MCF 10A (cell line): ENCODE results near the gene FARP1. TPM values are rescaled to one million over a fixed set of nuclear protein-coding genes. Genes with fewer than 3 reads are reported as not detected.

Experiments
- BruUV-seq: library from RNA; stranded (reverse); fragments of 400-500 nt; replicated peaks from 2 replicates; lab custom pipeline; 2021; lab: Mats Ljungman, UMichigan
- CTCF ChIA-PET: fragments of 300-600 bp; sonication (Branson Sonifier 250); formaldehyde crosslinking; extraction: SDS; loops from one replicate; lab custom pipeline; 2021; ENCODE audit warnings: antibody characterized with exemption, inconsistent platforms; lab: Yijun Ruan, JAX
- POLR2A ChIA-PET: fragments of 300-600, 350-650 bp; sonication (Branson Sonifier 250); formaldehyde crosslinking; extraction: SDS; loops from one replicate; lab custom pipeline; 2020; ENCODE audit warnings: antibody characterized with exemption, inconsistent platforms; lab: Yijun Ruan, JAX
- DNase-seq: peaks from one replicate; pipeline ENCODE4 v3.0.0-alpha.2; 2018; ENCODE audit not compliant: unreplicated experiment
- H3K27ac Mint-ChIP-seq: one replicate; pipeline ENCODE4 v1.8.0; 2022; ENCODE audit warnings: mild to moderate bottlenecking, low read depth, mixed read lengths; ENCODE audit not compliant: unreplicated experiment
- H3K27me3 Mint-ChIP-seq: one replicate; pipeline ENCODE4 v1.8.0; 2022; ENCODE audit warnings: mixed read lengths; ENCODE audit not compliant: insufficient read depth, unreplicated experiment
- H3K36me3 Mint-ChIP-seq: one replicate; pipeline ENCODE4 v1.8.0; 2022; ENCODE audit warnings: mild to moderate bottlenecking, moderate library complexity, mixed read lengths; ENCODE audit not compliant: insufficient read depth, unreplicated experiment
- H3K4me1 Mint-ChIP-seq: one replicate; pipeline ENCODE4 v1.8.0; 2022; ENCODE audit warnings: mixed read lengths; ENCODE audit not compliant: insufficient read depth, unreplicated experiment
- H3K4me3 Mint-ChIP-seq: one replicate; pipeline ENCODE4 v1.8.0; 2022; ENCODE audit warnings: mild to moderate bottlenecking, moderate library complexity, mixed read lengths; ENCODE audit not compliant: unreplicated experiment
- H3K9me3 Mint-ChIP-seq: one replicate; pipeline ENCODE4 v1.8.0; 2022; ENCODE audit warnings: mixed read lengths; ENCODE audit not compliant: unreplicated experiment
- CTCF ChIP-seq: fragments of 200-600 bp; IDR thresholded peaks from one replicate; pipeline ENCODE4 v1.8.0; 2022; ENCODE audit warnings: antibody characterized with exemption, mild to moderate bottlenecking; ENCODE audit not compliant: unreplicated experiment
- intact Hi-C: fragments of 100-400 bp; cut with micrococcal nuclease; formaldehyde crosslinking; loops from 2 replicates; pipeline ENCODE4 v1.14.1; 2022
- total RNA-seq: library from RNA; stranded (reverse); gene quantifications from 2 replicates; pipeline ENCODE4 v1.2.3, GENCODE V29; 2022

The FARP1 gene
- total RNA-seq, 1 experiment from 2014 or later: 30.1 TPM

GRCh38 chr13:98208606-98209005 is 65.7 kb downstream of the FARP1 start:
- ChIA-PET POLR2A (no interaction called here), CTCF (interaction anchor here (0.7 kb wide), 2 partner anchors 13 to 45 kb away, joined by 3 to 4 read pairs; no protein-coding TSS in a partner anchor)
- BruUV-seq: no TSS peak
- no peak overlapping the region for H3K27ac Mint-ChIP-seq
- TF ChIP-seq CTCF: no peak
- no peak overlapping the region for H3K4me3 Mint-ChIP-seq
- no peaks in the 10 kb centered on the region for H3K36me3 Mint-ChIP-seq
- H3K9me3 Mint-ChIP-seq: peaks cover 26% of the 10 kb centered on the region
- intact Hi-C loops: no loop called here
- no peaks in the 10 kb centered on the region for H3K27me3 Mint-ChIP-seq
- no peaks in the 10 kb centered on the region for H3K4me1 Mint-ChIP-seq
- no peak for DNase-seq

DNA sequence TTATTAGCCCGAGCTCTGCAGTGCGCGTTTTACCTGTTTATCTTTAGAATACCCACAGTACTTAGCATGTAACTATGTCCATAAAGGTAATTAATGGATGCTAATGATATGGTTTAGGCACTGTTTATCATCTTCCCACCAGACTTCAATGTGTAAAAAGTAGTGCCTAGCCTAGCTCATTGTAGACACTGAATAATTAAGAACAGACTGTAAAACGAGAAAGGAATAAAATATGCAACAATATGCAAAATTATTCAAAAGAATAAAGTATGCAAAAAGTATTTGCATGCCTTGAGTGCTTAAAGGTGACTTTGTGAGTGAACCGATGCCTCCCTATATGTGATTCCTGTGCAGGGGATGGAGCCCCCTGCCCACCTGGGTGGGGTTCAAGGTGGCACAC is 69.9 kb downstream of the FARP1 start:
- Mint-ChIP-seq H3K36me3 (no peaks in the 10 kb centered on the region), H3K4me1 (no peaks in the 10 kb centered on the region), H3K27ac (no peak overlapping the region), H3K27me3 (no peaks in the 10 kb centered on the region), H3K4me3 (no peak overlapping the region), H3K9me3 (peaks cover 7% of the 10 kb centered on the region)
- intact Hi-C loops: no loop called here
- DNase-seq: no peak
- no peak for TF ChIP-seq CTCF
- POLR2A ChIA-PET: no interaction called here
- no TSS peak for BruUV-seq
- CTCF ChIA-PET: no interaction called here

- no peaks in the 10 kb centered on the region for H3K36me3 Mint-ChIP-seq
- no peak for DNase-seq
- peaks cover 7% of the 10 kb centered on the region for H3K9me3 Mint-ChIP-seq
- no peak for TF ChIP-seq CTCF
- no TSS peak for BruUV-seq
- H3K27me3 Mint-ChIP-seq: no peaks in the 10 kb centered on the region
- intact Hi-C loops: no loop called here
- H3K27ac Mint-ChIP-seq: no peak overlapping the region
- ChIA-PET CTCF (interaction anchor here (1.1 kb wide), 1 partner anchor 12 kb away, joined by 6 read pairs; no protein-coding TSS in a partner anchor), POLR2A (no interaction called here)
- no peaks in the 10 kb centered on the region for H3K4me1 Mint-ChIP-seq
- no peak overlapping the region for H3K4me3 Mint-ChIP-seq
Observed at GRCh38 chr13:98213354-98213753, 70.5 kb downstream of the FARP1 start.

DNA sequence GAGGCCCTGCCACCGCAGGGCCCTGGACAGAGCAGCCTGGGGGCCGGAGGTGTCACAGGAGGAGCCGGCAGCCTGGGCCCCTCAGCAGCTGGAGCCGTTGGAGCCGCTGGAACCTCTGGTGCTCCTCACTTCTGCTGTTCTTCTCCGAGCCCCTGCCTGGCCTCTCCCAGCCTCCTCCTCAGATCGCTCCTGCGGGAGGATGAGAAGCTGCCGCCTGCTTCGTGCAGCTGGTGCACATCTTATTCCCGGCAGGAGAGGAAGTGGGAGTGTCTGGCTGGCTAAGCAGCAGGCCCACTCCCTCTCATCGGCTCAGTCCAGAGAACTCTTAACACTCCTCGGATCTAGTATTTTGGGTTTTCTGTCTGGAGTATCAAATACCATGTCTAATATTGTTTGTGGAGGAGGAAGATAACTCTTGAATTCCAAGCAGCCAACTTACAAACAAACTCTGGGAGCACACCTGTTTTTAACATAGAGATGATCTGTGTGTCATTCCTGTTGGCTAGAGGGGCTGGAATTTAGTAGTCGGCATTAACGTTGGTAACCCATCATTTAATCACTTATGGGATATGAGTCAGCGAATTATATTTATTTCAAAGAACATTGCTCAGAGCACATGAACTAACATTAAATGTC is 71.2 kb downstream of the FARP1 start:
- intact Hi-C loops: no loop called here
- ChIA-PET POLR2A (no interaction called here), CTCF (interaction anchor here (1.1 kb wide), 1 partner anchor 13 kb away, joined by 6 read pairs; no protein-coding TSS in a partner anchor)
- no peak for TF ChIP-seq CTCF
- Mint-ChIP-seq H3K36me3 (no peaks in the 10 kb centered on the region), H3K27me3 (no peaks in the 10 kb centered on the region), H3K4me3 (no peak overlapping the region), H3K4me1 (no peaks in the 10 kb centered on the region), H3K9me3 (peaks cover 1% of the 10 kb centered on the region), H3K27ac (no peak overlapping the region)
- BruUV-seq: no TSS peak
- no peak for DNase-seq
